Vagina (tissue), 2 donors: ENCODE results near the gene B4GALT1. TPM values are rescaled to one million over a fixed set of nuclear protein-coding genes. Genes with fewer than 3 reads are reported as not detected.
"Not testable (repeated sequence)": the region's sequence is repeated elsewhere in the genome, so short reads cannot be mapped to it uniquely, and the experiment has no call there.

ENCODE experiments used
- DNase-seq, 2 donors: peaks; one replicate each; pipeline ENCODE4 v3.0.0-alpha.2; 2017; ENCODE audit errors: extremely low spot score in 2 of 2
- H3K27ac ChIP-seq: fragments of 200-600 bp; sonication (generic); one replicate; pipeline ENCODE4 v1.5.1; 2019
- H3K27me3 ChIP-seq: fragments of 200-600 bp; sonication (generic); one replicate; pipeline ENCODE4 v1.5.1; 2019
- H3K36me3 ChIP-seq, 2 donors: fragments of 200-600 bp; sonication (generic); one replicate each; pipeline ENCODE4 v1.5.1; 2017 to 2019
- H3K4me1 ChIP-seq: fragments of 200-600 bp; sonication (generic); one replicate; pipeline ENCODE4 v1.5.1; 2019
- H3K4me3 ChIP-seq, 2 donors: fragments of 200-600 bp; sonication (generic); 1 replicate in 1 of 2; 2 replicates in 1 of 2; pipeline ENCODE4 v1.5.1; 2016 to 2019
- H3K9me3 ChIP-seq: fragments of 200-600 bp; sonication (generic); one replicate; pipeline ENCODE4 v1.5.1; 2019
- CTCF ChIP-seq, 3 experiments: fragments of 450-650 bp in 2 of 3; fragments of 200-600 bp in 1 of 3; sonication (generic) in 1 of 3; IDR thresholded peaks; one replicate each; pipeline ENCODE4 v1.5.1; 2017 to 2019; ENCODE audit warnings: antibody characterized with exemption in 3 of 3, mild to moderate bottlenecking in 2 of 3, moderate library complexity in 2 of 3
- POLR2A ChIP-seq, 2 donors: fragments of 450-650 bp; IDR thresholded peaks; one replicate each; pipeline ENCODE4 v1.6.1; 2017; ENCODE audit warnings: antibody characterized with exemption in 2 of 2, mild to moderate bottlenecking in 2 of 2, moderate library complexity in 2 of 2
- POLR2AphosphoS5 ChIP-seq, 2 donors: sonication (generic); formaldehyde crosslinking; IDR thresholded peaks; one replicate each; pipeline ENCODE4 v1.9.0; 2017; ENCODE audit warnings: antibody characterized with exemption in 2 of 2, mild to moderate bottlenecking in 2 of 2, low read depth in 1 of 2; ENCODE audit not compliant: insufficient read depth in 1 of 2
- intact Hi-C: fragments of 100-400 bp; cut with DNase I; formaldehyde crosslinking; loops from one replicate; pipeline ENCODE4 v1.15.1; 2023
- total RNA-seq: library from RNA; depleted of rRNA; stranded (reverse); fragments of >200 nt; gene quantifications from one replicate; pipeline ENCODE4 v1.2.3, GENCODE V29; 2016

The B4GALT1 gene
- total RNA-seq, 1 donor from 2014 or later, result 85.2 TPM

- H3K9me3 ChIP-seq, result no peaks in the 10 kb centered on the region
- no peak overlapping the region for H3K27ac ChIP-seq
- no peak overlapping the region for H3K4me3 ChIP-seq
- peak in 1 of 2 donors; percentile 78 for DNase-seq
- TF ChIP-seq POLR2AphosphoS5 (IDR thresholded peaks at IDR 0.05; ENCODE audit: insufficient read depth in 1 of 2, low read depth in 1 of 2) (no peak), POLR2A (IDR thresholded peaks at IDR 0.05) (no peak)
- intact Hi-C loops, result loop anchor here (10.0 kb wide), 1 partner anchor 51 kb away; no protein-coding TSS in a partner anchor
- no peaks in the 10 kb centered on the region for H3K36me3 ChIP-seq
- H3K4me1 ChIP-seq, result peaks cover 18% of the 10 kb centered on the region
- H3K27me3 ChIP-seq, result no peaks in the 10 kb centered on the region
Observed at GRCh38 chr9:33103501-33104281, 63.4 kb downstream of the B4GALT1 start.

- Histone ChIP-seq H3K4me3 (no peak overlapping the region), H3K9me3 (no peaks in the 10 kb centered on the region), H3K4me1 (peaks cover 12% of the 10 kb centered on the region), H3K27ac (no peak overlapping the region), H3K27me3 (no peaks in the 10 kb centered on the region), H3K36me3 (no peaks in the 10 kb centered on the region)
- intact Hi-C loops, result loop anchor here (10.0 kb wide), 1 partner anchor 52 kb away; no protein-coding TSS in a partner anchor
- peak in 1 of 2 donors; percentile 71 for DNase-seq
- TF ChIP-seq POLR2A (IDR thresholded peaks at IDR 0.05), result no peak
Observed at GRCh38 chr9:33102551-33103210, 64.5 kb downstream of the B4GALT1 start.

- TF ChIP-seq CTCF (IDR thresholded peaks at IDR 0.05) (no peak), POLR2AphosphoS5 (IDR thresholded peaks at IDR 0.05; ENCODE audit: insufficient read depth in 1 of 2, low read depth in 1 of 2) (no peak), POLR2A (IDR thresholded peaks at IDR 0.05) (no peak)
- H3K4me3 ChIP-seq, result no peak overlapping the region
- no peaks in the 10 kb centered on the region for H3K36me3 ChIP-seq
- H3K9me3 ChIP-seq, result no peaks in the 10 kb centered on the region
- H3K4me1 ChIP-seq, result no peaks in the 10 kb centered on the region
- intact Hi-C loops, result loop anchor here (10.0 kb wide), 1 partner anchor 53 kb away; no protein-coding TSS in a partner anchor
- no peaks in the 10 kb centered on the region for H3K27me3 ChIP-seq
- H3K27ac ChIP-seq, result no peak overlapping the region
- DNase-seq, result peak in 1 of 2 donors; percentile 84
Observed at GRCh38 chr9:33101104-33101951, 65.8 kb downstream of the B4GALT1 start.

GRCh38 chr9:33099754-33100153 is 67.4 kb downstream of the B4GALT1 start:
- Histone ChIP-seq H3K9me3 (no peaks in the 10 kb centered on the region), H3K27me3 (no peaks in the 10 kb centered on the region), H3K4me3 (no peak overlapping the region), H3K27ac (no peak overlapping the region), H3K4me1 (no peaks in the 10 kb centered on the region), H3K36me3 (no peaks in the 10 kb centered on the region)
- no peak for TF ChIP-seq POLR2AphosphoS5 (IDR thresholded peaks at IDR 0.05; ENCODE audit: insufficient read depth in 1 of 2, low read depth in 1 of 2)
- TF ChIP-seq POLR2A (IDR thresholded peaks at IDR 0.05), result no peak
- DNase-seq, result peak in 1 of 2 donors; percentile 67
- intact Hi-C loops, result loop anchor here (10.0 kb wide), 1 partner anchor 55 kb away; no protein-coding TSS in a partner anchor

- Histone ChIP-seq H3K4me3 (no peak overlapping the region), H3K4me1 (no peaks in the 10 kb centered on the region), H3K27me3 (no peaks in the 10 kb centered on the region), H3K9me3 (no peaks in the 10 kb centered on the region), H3K27ac (no peak overlapping the region), H3K36me3 (no peaks in the 10 kb centered on the region)
- intact Hi-C loops, result no loop called here
- TF ChIP-seq CTCF (IDR thresholded peaks at IDR 0.05) (no peak), POLR2A (IDR thresholded peaks at IDR 0.05) (no peak), POLR2AphosphoS5 (IDR thresholded peaks at IDR 0.05; ENCODE audit: insufficient read depth in 1 of 2, low read depth in 1 of 2) (no peak)
- DNase-seq, result no peak
Observed at GRCh38 chr9:33097192-33097591, 69.9 kb downstream of the B4GALT1 start.

- no peaks in the 10 kb centered on the region for H3K36me3 ChIP-seq
- no peaks in the 10 kb centered on the region for H3K4me1 ChIP-seq
- H3K9me3 ChIP-seq, result no peaks in the 10 kb centered on the region
- no peaks in the 10 kb centered on the region for H3K27me3 ChIP-seq
- intact Hi-C loops, result no loop called here
- no peak overlapping the region for H3K4me3 ChIP-seq
- H3K27ac ChIP-seq, result no peak overlapping the region
- DNase-seq, result no peak
- TF ChIP-seq POLR2AphosphoS5 (IDR thresholded peaks at IDR 0.05; ENCODE audit: insufficient read depth in 1 of 2, low read depth in 1 of 2), result no peak
- TF ChIP-seq POLR2A (IDR thresholded peaks at IDR 0.05), result no peak
- no peak for TF ChIP-seq CTCF (IDR thresholded peaks at IDR 0.05)
Observed at GRCh38 chr9:33092634-33093033, 74.5 kb downstream of the B4GALT1 start.

- H3K4me3 ChIP-seq, H3K9me3 ChIP-seq, intact Hi-C loops, DNase-seq, H3K27ac ChIP-seq, H3K36me3 ChIP-seq, H3K4me1 ChIP-seq, H3K27me3 ChIP-seq: not testable (repeated sequence)
Observed at GRCh38 chr9:33085672-33086071, 81.5 kb downstream of the B4GALT1 start.
